Ovary (tissue), 3 donors: ENCODE data around the gene MARCHF4.

Source experiments
- EP300 ChIP-seq: sonication (generic); formaldehyde crosslinking; IDR thresholded peaks from one replicate; pipeline ENCODE4 v1.6.1; 2017; ENCODE audit warnings: antibody characterized with exemption
- TF ChIP-seq, protein P1 (sequence below), 3 donors: fragments of 450-650 bp in 2 of 3; fragments of 200-600 bp in 1 of 3; IDR thresholded peaks; one replicate each; pipeline versions ENCODE4 v1.5.1 to v1.8.0; 2016 to 2022; ENCODE audit warnings: antibody characterized with exemption in 3 of 3, mild to moderate bottlenecking in 1 of 3
- donor health status: DM: no; HTN: no; CAD: no.

GRCh38 chr2:216405588-216405987, 33.3 kb upstream of the MARCHF4 start:
- TF ChIP-seq, protein P1, sequence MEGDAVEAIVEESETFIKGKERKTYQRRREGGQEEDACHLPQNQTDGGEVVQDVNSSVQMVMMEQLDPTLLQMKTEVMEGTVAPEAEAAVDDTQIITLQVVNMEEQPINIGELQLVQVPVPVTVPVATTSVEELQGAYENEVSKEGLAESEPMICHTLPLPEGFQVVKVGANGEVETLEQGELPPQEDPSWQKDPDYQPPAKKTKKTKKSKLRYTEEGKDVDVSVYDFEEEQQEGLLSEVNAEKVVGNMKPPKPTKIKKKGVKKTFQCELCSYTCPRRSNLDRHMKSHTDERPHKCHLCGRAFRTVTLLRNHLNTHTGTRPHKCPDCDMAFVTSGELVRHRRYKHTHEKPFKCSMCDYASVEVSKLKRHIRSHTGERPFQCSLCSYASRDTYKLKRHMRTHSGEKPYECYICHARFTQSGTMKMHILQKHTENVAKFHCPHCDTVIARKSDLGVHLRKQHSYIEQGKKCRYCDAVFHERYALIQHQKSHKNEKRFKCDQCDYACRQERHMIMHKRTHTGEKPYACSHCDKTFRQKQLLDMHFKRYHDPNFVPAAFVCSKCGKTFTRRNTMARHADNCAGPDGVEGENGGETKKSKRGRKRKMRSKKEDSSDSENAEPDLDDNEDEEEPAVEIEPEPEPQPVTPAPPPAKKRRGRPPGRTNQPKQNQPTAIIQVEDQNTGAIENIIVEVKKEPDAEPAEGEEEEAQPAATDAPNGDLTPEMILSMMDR (IDR thresholded peaks at IDR 0.05), result no peak
- TF ChIP-seq EP300, result no peak
